AG04449 (cell line): ENCODE results near the gene OOSP4B.
"Not testable (repeated sequence)": the region's sequence is repeated elsewhere in the genome, so short reads cannot be mapped to it uniquely, and the experiment has no call there.

Source experiments
- CTCF ChIA-PET: fragments of 350-600 bp; formaldehyde crosslinking; extraction: SDS; loops from one replicate; lab custom pipeline; 2021; ENCODE audit warnings: antibody characterized with exemption; lab: Yijun Ruan, JAX
- POLR2A ChIA-PET: fragments of 400-600, 350-600 bp; formaldehyde crosslinking; extraction: SDS; loops from one replicate; lab custom pipeline; 2020; ENCODE audit warnings: antibody characterized with exemption, inconsistent platforms; lab: Yijun Ruan, JAX
- DNase-seq: peaks from one replicate; pipeline ENCODE4 v3.0.0-alpha.2; 2010; ENCODE audit warnings: low read depth, low spot score
- H3K4me3 ChIP-seq: 2 replicates; pipeline ENCODE4 v1.5.1; 2011; ENCODE audit warnings: low read depth, mild to moderate bottlenecking, control low read depth, low read length
- CTCF ChIP-seq: IDR thresholded peaks from one replicate; pipeline ENCODE4 v1.5.1; 2011; ENCODE audit warnings: mild to moderate bottlenecking, moderate library complexity, low read length, control low read depth, inconsistent platforms; ENCODE audit not compliant: insufficient read depth; ENCODE audit errors: missing control alignments

OOSP4B gene

DNA sequence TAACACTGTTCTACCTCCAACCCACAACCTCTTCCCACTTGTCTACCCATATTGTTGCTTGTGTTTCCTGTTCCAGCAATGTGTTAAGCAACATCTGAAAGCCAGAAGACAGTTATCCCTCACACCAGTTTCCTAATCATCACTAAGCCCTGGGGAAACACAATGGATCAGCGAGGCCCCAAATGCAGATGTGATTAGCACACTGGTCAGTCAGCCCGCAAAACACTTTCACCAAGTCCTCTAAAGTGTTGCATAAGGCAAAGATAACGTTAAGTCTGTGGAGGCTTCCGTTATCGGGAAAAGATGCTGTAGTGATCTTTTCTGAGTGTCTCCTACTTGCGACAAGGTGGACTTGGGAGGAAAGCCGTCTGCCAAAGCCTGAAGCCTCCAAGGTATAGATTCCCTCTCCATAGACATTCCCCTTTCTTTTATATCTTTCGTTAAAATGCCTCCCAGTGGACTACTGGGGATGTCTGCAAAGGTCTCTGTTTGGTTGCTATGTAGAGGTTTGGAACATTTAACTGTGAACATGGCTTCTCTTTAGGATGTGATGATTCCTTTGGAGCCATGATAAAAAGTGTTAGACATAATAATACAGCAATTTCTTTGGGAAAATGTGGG is 39.5 kb downstream of the OOSP4B start, which contains the start of gene MS4A3:
Gene MS4A3, plus strand, starts transcription at position 317 of the 621 bp plus-strand sequence. CDS start 4,496 bp downstream, outside the sequence.
- no peak for DNase-seq
- POLR2A ChIA-PET, result no interaction called here
- no peak within 1 kb of the TSS for H3K4me3 ChIP-seq
- TF ChIP-seq CTCF, result no peak
- CTCF ChIA-PET, result no interaction called here

- ChIA-PET POLR2A (no interaction called here), CTCF (no interaction called here)
- no peak for DNase-seq
- no peak for TF ChIP-seq CTCF
- no peak overlapping the region for H3K4me3 ChIP-seq
These were observed 42.1 kb downstream of the OOSP4B start for GRCh38 chr11:60059052-60059451.

- DNase-seq, result no peak
- H3K4me3 ChIP-seq, result no peak overlapping the region
- ChIA-PET CTCF (no interaction called here), POLR2A (no interaction called here)
- no peak for TF ChIP-seq CTCF
These were observed 42.7 kb downstream of the OOSP4B start for GRCh38 chr11:60059521-60060240.

GRCh38 chr11:60064111-60064510 is 47.1 kb downstream of the OOSP4B start:
- TF ChIP-seq CTCF, result no peak
- DNase-seq, result no peak
- ChIA-PET CTCF (no interaction called here), POLR2A (no interaction called here)
- H3K4me3 ChIP-seq, result no peak overlapping the region

DNA sequence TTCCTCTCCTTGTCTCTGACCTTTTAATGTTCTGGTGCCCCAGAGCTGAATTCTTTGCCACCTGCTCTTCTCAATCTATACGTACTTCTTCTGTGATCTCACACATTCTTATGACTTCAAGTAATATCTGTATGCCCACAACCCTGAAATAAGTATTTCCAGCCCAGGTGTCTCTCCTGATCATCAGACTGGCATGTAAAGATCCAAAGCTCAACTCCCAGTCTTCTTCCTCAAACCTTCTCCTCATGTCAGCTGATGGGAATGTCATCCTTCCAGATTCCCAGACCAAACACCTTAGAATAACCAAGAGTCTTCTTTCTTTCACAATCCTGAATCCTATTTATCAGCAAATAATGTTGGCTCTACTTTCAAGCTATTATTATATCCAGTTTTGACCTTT is 48.8 kb downstream of the OOSP4B start:
- POLR2A ChIA-PET, result no interaction called here
- no peak for TF ChIP-seq CTCF
- no peak overlapping the region for H3K4me3 ChIP-seq
- DNase-seq, result no peak
- CTCF ChIA-PET, result no interaction called here

- POLR2A ChIA-PET, result no interaction called here
- no peak for DNase-seq
- H3K4me3 ChIP-seq, result no peak overlapping the region
- CTCF ChIA-PET, result no interaction called here
- TF ChIP-seq CTCF, result no peak
These were observed 52.5 kb downstream of the OOSP4B start for GRCh38 chr11:60069450-60069849.

DNA sequence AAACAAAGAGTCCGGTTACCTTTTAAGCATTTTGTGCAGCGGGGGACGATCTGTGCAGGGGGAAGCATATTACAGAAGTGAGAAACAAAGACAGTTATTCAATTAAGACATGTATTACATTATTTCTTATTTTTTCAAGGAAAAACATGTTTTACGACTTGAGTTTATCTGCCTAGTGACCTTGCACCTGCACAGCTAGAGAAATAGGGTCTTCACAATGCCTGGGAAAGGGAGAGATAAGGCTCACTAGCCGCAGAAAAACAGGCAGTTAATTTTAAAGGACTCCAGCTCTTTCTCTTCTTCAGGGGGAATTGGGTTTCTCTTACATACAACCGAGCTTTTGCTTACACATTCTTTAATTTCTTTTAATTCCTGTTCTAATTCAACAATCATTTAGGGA is 54.7 kb downstream of the OOSP4B start:
- CTCF ChIA-PET, DNase-seq, H3K4me3 ChIP-seq, POLR2A ChIA-PET: not testable (repeated sequence)
